Gastroesophageal sphincter (tissue), 3 donors: ENCODE measurements around the gene GNG14.

ENCODE experiments used
- POLR2A ChIP-seq, 2 donors: fragments of 450-650 bp; IDR thresholded peaks; one replicate each; pipeline ENCODE4 v1.6.1; 2017; ENCODE audit warnings: antibody characterized with exemption in 2 of 2, mild to moderate bottlenecking in 2 of 2, moderate library complexity in 1 of 2
- POLR2AphosphoS5 ChIP-seq: sonication (generic); formaldehyde crosslinking; IDR thresholded peaks from one replicate; pipeline ENCODE4 v1.6.1; 2017; ENCODE audit warnings: antibody characterized with exemption
- TF ChIP-seq, protein P1 (sequence below), 4 experiments: fragments of 200-600 bp in 2 of 4; fragments of 450-650 bp in 2 of 4; sonication (generic) in 1 of 4; IDR thresholded peaks; one replicate each; pipeline ENCODE4 v1.5.1; 2017 to 2019; ENCODE audit warnings: antibody characterized with exemption in 4 of 4, mild to moderate bottlenecking in 2 of 4, moderate library complexity in 2 of 4

DNA sequence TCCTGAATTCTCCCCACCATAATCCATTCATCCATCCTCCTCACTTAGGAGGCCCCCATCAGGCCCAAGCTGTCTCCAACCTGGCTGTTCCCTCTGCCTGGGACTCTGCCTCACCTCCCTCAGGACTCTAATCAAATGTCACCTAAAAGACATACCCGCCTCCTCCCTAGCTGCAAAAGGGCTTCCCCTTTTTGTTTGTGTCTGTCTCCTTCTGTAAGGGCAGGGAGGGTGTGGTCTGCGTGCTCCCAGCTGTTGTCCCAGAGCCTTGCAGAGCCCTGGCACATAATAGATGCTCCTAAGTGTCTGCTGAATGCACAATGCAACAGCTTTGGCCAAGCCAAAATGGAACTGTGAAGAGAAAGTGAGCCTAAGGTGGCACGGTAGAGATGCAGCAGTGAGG, 42.3 kb downstream of the GNG14 start:
- TF ChIP-seq, protein P1, sequence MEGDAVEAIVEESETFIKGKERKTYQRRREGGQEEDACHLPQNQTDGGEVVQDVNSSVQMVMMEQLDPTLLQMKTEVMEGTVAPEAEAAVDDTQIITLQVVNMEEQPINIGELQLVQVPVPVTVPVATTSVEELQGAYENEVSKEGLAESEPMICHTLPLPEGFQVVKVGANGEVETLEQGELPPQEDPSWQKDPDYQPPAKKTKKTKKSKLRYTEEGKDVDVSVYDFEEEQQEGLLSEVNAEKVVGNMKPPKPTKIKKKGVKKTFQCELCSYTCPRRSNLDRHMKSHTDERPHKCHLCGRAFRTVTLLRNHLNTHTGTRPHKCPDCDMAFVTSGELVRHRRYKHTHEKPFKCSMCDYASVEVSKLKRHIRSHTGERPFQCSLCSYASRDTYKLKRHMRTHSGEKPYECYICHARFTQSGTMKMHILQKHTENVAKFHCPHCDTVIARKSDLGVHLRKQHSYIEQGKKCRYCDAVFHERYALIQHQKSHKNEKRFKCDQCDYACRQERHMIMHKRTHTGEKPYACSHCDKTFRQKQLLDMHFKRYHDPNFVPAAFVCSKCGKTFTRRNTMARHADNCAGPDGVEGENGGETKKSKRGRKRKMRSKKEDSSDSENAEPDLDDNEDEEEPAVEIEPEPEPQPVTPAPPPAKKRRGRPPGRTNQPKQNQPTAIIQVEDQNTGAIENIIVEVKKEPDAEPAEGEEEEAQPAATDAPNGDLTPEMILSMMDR (IDR thresholded peaks at IDR 0.05), result no peak
- TF ChIP-seq POLR2AphosphoS5, result no peak
- no peak for TF ChIP-seq POLR2A (IDR thresholded peaks at IDR 0.05)
